ENCODE results near the gene TCEAL6.

GRCh38 chrX:102155806-102156179 lies 13.5 kb upstream of the TCEAL6 start, which contains the start of gene BEX5:
- TF ChIP-seq CTCF (conservative IDR thresholded peaks at IDR 0.05; ENCODE audit: low read length) (no peak), EZH2phosphoT487 (IDR thresholded peaks at IDR 0.05; ENCODE audit: borderline replicate concordance) (no peak)
